Endodermal cell (in vitro differentiated cells): ENCODE measurements around the gene PAWR. TPM values are rescaled to one million over a fixed set of nuclear protein-coding genes. Genes with fewer than 3 reads are reported as not detected.

ENCODE experiments used
- DNase-seq: peaks from one replicate; pipeline ENCODE4 v3.0.0-alpha.2; 2017
- H3K27ac ChIP-seq: 2 replicates; pipeline ENCODE4 v1.5.1; 2013; ENCODE audit warnings: mild to moderate bottlenecking, low read depth, low read length, moderate library complexity
- H3K27me3 ChIP-seq: 2 replicates; pipeline ENCODE4 v1.6.1; 2013; ENCODE audit warnings: mild to moderate bottlenecking, low read length, moderate library complexity; ENCODE audit not compliant: insufficient read depth, control insufficient read depth, poor library complexity, severe bottlenecking
- H3K36me3 ChIP-seq: 2 replicates; pipeline ENCODE4 v1.7.0; 2013; ENCODE audit warnings: mild to moderate bottlenecking, low read length, moderate library complexity; ENCODE audit not compliant: control insufficient read depth, insufficient read depth
- H3K4me1 ChIP-seq: one replicate; pipeline ENCODE4 v1.7.0; 2013; ENCODE audit warnings: low read length; ENCODE audit not compliant: control insufficient read depth, insufficient read depth
- H3K4me3 ChIP-seq: 2 replicates; pipeline ENCODE4 v1.5.1; 2013; ENCODE audit warnings: mild to moderate bottlenecking, low read length, moderate library complexity
- H3K9ac ChIP-seq: 2 replicates; pipeline ENCODE4 v1.6.1; 2013; ENCODE audit warnings: mild to moderate bottlenecking, low read length, moderate library complexity; ENCODE audit not compliant: poor library complexity, severe bottlenecking; ENCODE audit errors: extremely low read depth
- H3K9me3 ChIP-seq: 2 replicates; pipeline ENCODE4 v1.6.1; 2013; ENCODE audit warnings: mild to moderate bottlenecking, low read length, moderate library complexity; ENCODE audit not compliant: control insufficient read depth
- H3K27ac Mint-ChIP-seq: 2 replicates; pipeline ENCODE4 v1.8.0; 2020; ENCODE audit warnings: mixed read lengths
- H3K27me3 Mint-ChIP-seq: 2 replicates; pipeline ENCODE4 v1.8.0; 2021; ENCODE audit warnings: mild to moderate bottlenecking, mixed read lengths; ENCODE audit not compliant: insufficient read depth
- H3K36me3 Mint-ChIP-seq: 2 replicates; pipeline ENCODE4 v1.8.0; 2020; ENCODE audit warnings: low read depth, mixed read lengths
- H3K4me1 Mint-ChIP-seq: 2 replicates; pipeline ENCODE4 v1.8.0; 2020; ENCODE audit warnings: mixed read lengths
- H3K4me3 Mint-ChIP-seq: 2 replicates; pipeline ENCODE4 v1.8.0; 2020; ENCODE audit warnings: mild to moderate bottlenecking, moderate library complexity, mixed read lengths
- H3K9me3 Mint-ChIP-seq: 2 replicates; pipeline ENCODE4 v1.8.0; 2020; ENCODE audit warnings: mild to moderate bottlenecking, mixed read lengths
- WGBS, 2 experiments: methylation state at CpG; one replicate each; pipeline versions ENCODE4 v1.1.5 to v1.1.7; 2013; ENCODE audit warnings: missing lambda C conversion rate in 2 of 2, mixed read lengths in 1 of 2; ENCODE audit not compliant: insufficient coverage in 1 of 2, insufficient read length in 1 of 2; 5-methylcytosine and 5-hydroxymethylcytosine counted together
- total RNA-seq, 2 donors: library from RNA; stranded (reverse); fragmentation: NEBNext Ultra II Directional in 1 of 2; extraction: Animal tissue kit (Norgen Biotek cat#: 25700) in 1 of 2; gene quantifications; 2 replicates in 1 of 2; 3 replicates in 1 of 2; pipeline ENCODE4 v1.2.1, GENCODE V29; 2021
- TF ChIP-seq, protein P1 (sequence below): fragments of 200-600 bp; sonication (generic); conservative IDR thresholded peaks from 2 replicates; pipeline ENCODE4 v1.5.0; 2021; ENCODE audit warnings: antibody characterized with exemption, mild to moderate bottlenecking

Gene PAWR
- total RNA-seq, 2 donors from 2014 or later: 128 to 147 TPM

DNA sequence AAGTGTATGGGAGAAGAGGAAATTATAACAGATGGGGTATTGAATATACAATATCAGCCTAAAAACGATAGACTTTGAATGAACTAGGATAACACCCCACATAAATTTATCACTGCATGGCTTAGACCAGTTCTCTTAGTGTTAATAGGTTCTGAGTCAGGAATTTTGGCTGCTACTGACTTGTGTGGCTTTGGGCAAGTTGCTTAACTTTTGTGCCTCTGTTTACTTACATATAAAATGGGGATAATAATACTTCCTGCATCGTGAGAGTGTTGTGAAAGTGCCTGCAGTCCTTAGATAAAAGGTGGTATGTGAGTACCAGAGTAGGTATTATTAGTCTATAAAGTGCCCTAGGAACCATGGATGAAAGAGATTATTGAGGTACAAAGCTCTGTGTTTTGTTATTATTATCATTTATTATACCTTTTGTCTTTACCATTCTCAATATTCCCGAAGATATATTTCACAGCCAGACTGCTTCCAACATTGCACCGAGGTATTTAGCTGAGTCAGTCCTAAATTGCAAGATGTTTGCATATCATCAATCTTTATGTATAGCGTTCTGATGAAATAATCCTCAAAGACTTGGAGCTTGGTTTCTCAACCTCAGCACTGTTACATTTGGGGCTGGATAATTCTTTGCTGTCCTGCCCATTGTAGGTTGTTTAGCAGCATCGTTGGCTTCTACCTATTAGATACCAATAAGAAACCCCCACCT lies 2.3 kb upstream of the PAWR start:
- Histone ChIP-seq H3K9me3 (no peaks in the 10 kb centered on the region), H3K4me3 (no peak overlapping the region), H3K4me1 (no peaks in the 10 kb centered on the region), H3K27me3 (no peaks in the 10 kb centered on the region), H3K9ac (no peak overlapping the region), H3K27ac (no peak overlapping the region), H3K36me3 (no peaks in the 10 kb centered on the region)
- no peak for DNase-seq
- Mint-ChIP-seq H3K36me3 (no peaks in the 10 kb centered on the region), H3K27ac (no peak overlapping the region), H3K4me3 (peak overlapping the region; percentile 69), H3K4me1 (peaks cover 25% of the 10 kb centered on the region), H3K27me3 (no peaks in the 10 kb centered on the region), H3K9me3 (no peaks in the 10 kb centered on the region)
- TF ChIP-seq, protein P1, sequence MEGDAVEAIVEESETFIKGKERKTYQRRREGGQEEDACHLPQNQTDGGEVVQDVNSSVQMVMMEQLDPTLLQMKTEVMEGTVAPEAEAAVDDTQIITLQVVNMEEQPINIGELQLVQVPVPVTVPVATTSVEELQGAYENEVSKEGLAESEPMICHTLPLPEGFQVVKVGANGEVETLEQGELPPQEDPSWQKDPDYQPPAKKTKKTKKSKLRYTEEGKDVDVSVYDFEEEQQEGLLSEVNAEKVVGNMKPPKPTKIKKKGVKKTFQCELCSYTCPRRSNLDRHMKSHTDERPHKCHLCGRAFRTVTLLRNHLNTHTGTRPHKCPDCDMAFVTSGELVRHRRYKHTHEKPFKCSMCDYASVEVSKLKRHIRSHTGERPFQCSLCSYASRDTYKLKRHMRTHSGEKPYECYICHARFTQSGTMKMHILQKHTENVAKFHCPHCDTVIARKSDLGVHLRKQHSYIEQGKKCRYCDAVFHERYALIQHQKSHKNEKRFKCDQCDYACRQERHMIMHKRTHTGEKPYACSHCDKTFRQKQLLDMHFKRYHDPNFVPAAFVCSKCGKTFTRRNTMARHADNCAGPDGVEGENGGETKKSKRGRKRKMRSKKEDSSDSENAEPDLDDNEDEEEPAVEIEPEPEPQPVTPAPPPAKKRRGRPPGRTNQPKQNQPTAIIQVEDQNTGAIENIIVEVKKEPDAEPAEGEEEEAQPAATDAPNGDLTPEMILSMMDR: no peak
- WGBS, 2 experiments: 76 to 82% methylated on average over 5 to 6 of the region's 6 CpGs

- H3K4me3 ChIP-seq: peak overlapping the region; percentile 83
- Mint-ChIP-seq H3K27ac (peak overlapping the region; percentile 92), H3K9me3 (no peaks in the 10 kb centered on the region), H3K4me1 (peaks cover 38% of the 10 kb centered on the region), H3K27me3 (no peaks in the 10 kb centered on the region), H3K4me3 (peak overlapping the region; percentile 69), H3K36me3 (no peaks in the 10 kb centered on the region)
- H3K9me3 ChIP-seq: no peaks in the 10 kb centered on the region
- no peaks in the 10 kb centered on the region for H3K36me3 ChIP-seq
- H3K27me3 ChIP-seq: no peaks in the 10 kb centered on the region
- TF ChIP-seq, protein P1: no peak
- peak overlapping the region; percentile 65 for H3K9ac ChIP-seq
- DNase-seq: peak; percentile 73
- H3K27ac ChIP-seq: peak overlapping the region; percentile 54
- H3K4me1 ChIP-seq: no peaks in the 10 kb centered on the region
- WGBS, 2 experiments: 8 to 14% methylated on average over 6 to 10 of the region's 11 CpGs
These were observed 916 bp upstream of the PAWR start for GRCh38 chr12:79691511-79692248.

DNA sequence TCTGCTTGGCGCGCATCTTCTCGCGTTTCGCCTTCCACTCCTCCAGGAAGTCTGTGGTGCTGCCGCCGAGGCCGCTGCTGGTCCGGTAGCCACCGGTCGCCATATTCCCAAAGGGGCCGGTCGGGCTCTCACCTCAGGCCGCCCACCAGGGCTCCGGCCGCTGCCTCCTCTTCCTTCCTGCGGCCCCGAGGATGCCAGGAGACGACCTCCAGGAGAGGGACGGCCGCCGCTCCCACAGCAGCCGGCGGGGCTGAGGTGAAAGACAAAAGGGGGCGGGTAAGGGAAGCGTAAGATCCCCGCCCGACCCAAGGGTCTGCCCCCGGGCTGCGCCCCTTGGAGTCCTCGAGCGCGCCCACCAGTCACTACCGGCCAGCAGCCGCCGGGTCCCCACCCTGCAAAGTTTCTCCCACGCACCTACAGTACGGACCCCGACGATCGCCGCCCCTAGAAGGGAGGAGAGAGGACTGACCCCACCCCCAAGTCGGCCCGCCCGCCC lies 574 bp downstream of the PAWR start:
- Histone ChIP-seq H3K27ac (peak overlapping the region; percentile 47), H3K27me3 (no peaks in the 10 kb centered on the region), H3K4me3 (peak overlapping the region; percentile 81), H3K4me1 (no peaks in the 10 kb centered on the region), H3K36me3 (no peaks in the 10 kb centered on the region), H3K9ac (peak overlapping the region; percentile 35), H3K9me3 (no peaks in the 10 kb centered on the region)
- H3K4me3 Mint-ChIP-seq: peak overlapping the region; percentile 69
- DNase-seq: no peak
- TF ChIP-seq, protein P1: no peak
- peaks cover 2% of the 10 kb centered on the region for H3K36me3 Mint-ChIP-seq
- H3K27ac Mint-ChIP-seq: peak overlapping the region; percentile 95
- H3K9me3 Mint-ChIP-seq: no peaks in the 10 kb centered on the region
- 0 to 1% methylated on average over 16 to 44 of the region's 45 CpGs for WGBS, 2 experiments
- H3K27me3 Mint-ChIP-seq: no peaks in the 10 kb centered on the region
- peaks cover 44% of the 10 kb centered on the region for H3K4me1 Mint-ChIP-seq
